Inflammatory macrophage treated with lipopolysaccharide for 1 hour (primary cell): ENCODE results near the gene HOXC5.
"Not testable (repeated sequence)": the region's sequence is repeated elsewhere in the genome, so short reads cannot be mapped to it uniquely, and the experiment has no call there.

Source experiments
- DNase-seq, 2 donors: peaks; one replicate each; pipeline ENCODE4 v3.0.0-alpha.2; 2020 to 2022

The HOXC5 gene

DNA sequence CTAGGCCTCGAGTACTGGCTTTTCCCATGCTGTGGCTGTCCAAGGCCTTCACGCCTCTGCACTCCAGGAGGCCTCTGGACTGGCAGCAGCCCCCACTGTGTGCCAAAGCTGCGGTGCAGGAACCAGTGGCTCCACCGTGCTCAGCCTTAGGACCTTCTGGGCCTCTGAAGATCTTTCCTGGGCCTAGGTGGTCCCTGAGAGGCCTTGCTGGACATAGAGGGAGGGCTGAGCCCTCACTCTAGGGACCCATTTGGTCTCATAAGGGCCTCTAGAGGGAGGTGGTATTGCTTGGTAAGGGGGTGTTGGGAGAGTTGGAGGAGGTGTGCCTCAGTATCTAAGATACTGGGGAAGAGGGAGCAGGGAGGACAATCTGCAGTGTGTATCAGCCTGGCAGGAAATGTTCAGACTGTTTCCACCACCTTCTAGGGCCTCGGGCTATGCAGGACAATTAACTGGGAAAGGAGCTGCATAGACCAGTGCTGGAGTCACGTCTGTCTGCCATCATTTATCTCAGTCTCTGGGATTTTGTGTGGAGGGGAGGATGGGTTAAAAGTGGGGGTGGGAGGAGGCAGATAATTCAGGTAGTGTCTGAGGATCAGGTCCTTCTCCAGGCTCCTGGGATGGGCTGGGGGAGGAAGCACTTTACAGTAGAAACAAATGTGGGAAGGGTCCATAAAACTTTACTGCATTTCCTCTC, 2.9 kb downstream of the HOXC5 start:
- no peak for DNase-seq

GRCh38 chr12:54036620-54037359, 3.9 kb downstream of the HOXC5 start:
- DNase-seq = no peak

DNA sequence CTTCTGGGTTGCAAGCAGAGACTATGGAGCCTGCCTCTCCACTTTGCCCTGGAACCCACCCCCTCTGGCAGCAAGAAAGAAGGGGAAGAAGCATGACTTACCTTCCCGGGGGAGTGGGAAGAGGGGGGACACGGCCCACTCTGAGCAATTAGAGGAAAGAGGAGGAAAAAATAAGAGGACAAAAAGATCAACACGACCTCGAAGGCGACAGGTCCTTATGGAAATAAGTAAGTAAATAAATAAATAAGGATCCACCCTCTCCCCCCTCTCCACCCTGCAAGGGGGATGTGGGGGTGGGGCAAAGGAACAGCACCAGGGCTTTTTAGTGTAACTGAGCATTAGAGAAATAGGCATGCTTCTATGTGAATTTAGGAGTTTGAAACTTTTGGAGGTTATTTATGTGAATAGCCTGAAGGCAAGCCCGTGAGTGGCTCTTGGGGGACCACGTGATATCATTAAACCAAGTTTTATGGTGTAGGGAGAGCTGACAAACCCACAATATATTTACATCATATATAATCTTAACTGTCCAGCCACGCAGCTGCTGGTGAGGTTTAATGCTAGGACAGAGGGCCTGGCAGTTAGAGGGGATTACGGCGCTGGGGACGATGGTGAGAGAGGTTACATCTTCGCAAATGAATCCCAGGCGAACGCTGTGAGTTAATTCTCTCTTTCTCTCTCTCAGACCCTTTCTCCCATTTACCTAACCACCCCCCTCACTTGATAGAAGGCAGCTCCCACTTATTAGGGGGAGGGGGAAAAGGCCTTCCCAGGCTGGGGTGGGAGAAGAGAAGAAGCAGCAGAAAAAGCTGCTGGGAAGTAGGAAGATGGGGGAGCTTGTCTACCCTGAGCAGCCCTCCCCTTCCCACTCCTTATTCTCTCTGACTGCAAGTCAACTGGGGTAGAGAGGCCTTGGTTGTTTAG, 4.8 kb downstream of the HOXC5 start:
- DNase-seq = no peak

DNA sequence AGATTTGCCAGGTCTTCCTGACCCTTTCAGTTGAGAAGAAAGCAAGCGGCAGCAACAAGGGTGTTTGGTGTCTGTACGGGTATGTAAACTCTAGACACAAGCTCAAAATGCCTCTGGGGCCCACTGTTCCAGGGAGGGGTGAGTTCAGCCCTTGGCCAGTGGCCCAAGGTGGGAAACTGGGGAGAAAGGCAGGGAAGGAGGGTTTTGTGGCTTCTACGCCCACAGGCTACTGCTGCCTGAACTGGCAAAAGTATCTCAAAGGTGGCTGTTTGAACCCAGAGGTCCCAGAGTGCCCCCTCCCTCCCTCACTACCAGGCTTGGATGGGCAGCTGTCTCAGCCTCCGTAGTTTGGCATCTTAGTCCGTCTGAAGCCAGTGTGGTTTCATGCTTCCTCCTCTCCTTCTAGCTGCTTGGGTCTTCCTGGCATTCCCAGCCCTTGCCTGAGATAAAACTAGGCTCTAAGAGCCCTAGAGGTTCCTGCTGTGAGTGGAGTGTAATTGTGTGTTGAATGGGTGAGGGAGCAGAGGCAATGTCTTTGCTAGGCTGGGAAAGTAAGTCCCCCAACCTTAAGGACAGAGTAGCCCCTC, 5.5 kb downstream of the HOXC5 start:
- no peak for DNase-seq

DNA sequence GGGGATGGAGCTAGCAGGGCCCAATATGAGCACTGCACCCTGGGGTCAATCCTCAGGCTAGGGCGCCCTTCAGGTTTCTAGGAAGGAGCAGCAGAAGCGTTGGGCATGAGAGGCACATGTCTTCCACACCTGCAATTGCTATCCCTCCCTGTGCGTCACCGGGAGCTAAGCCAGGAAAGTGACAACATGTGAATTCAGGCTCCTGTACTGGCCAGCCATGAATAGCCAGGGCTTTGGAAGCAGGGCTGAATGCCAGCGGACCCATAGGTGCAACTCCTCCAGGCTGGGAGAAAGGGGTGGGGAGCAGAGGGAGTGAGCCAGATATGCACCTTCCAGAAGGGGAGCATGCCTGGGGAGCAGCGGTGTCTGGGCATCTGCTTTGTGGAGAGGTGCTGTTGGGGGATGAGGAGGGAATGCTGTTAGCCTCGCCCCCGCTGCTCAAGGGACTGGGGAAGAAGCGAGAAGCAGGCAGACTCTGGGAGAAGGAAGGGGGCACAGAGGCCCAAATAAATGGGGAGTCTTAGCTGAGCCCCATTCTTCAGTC, 6.1 kb downstream of the HOXC5 start:
- DNase-seq = no peak

DNA sequence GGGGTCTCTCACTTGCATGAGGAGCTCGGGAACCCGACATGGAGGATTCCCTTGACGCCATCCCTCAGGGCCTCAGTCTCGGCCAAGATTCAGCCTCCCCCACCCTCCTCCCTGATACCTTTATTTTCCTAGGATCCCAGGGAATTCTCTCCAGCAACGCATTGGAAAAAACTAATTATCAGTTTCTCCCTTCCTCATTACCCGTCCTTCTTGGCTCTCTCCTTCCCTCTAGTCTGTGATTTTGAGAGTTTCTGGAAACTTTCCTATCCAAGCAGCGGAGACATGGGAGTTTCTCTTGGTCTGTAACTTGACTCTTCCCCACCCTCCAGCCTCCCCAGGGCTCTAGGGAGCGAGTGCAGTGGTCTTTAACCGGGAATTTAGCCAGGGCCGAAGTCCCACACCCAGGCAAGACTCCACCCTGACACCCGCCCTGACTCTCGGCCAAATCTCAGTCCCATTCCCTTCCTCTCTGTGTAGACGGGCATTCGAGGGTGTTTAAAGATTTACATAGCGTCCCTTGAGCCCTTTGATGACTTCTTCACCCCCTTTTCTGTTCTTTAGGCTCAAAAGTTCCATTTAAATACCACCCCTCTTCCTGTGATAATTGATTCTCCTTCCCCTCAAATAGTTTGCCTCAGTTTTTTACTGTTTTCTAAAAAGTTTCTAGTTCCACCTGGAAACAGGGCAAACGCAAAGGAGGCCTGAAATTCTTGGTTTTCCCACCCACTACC, 6.7 kb downstream of the HOXC5 start:
- no peak for DNase-seq

DNA sequence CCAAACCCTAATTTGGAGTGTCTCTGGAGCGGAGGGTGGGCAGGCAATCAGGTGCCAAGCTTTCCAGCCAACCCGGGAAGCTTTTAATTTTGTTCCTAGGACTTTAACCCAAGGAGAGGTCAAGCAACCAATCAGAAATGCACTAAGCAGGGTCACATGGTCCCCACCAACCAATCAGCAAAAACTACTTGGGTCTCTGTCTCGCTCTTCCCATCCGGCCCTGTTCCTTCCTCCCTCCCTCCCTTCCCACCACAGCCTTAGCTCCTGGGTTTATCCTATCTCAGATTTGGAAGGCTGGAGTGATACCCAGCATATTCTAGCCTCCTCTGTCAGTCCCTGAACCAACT, 7.3 kb downstream of the HOXC5 start:
- DNase-seq = no peak

DNA sequence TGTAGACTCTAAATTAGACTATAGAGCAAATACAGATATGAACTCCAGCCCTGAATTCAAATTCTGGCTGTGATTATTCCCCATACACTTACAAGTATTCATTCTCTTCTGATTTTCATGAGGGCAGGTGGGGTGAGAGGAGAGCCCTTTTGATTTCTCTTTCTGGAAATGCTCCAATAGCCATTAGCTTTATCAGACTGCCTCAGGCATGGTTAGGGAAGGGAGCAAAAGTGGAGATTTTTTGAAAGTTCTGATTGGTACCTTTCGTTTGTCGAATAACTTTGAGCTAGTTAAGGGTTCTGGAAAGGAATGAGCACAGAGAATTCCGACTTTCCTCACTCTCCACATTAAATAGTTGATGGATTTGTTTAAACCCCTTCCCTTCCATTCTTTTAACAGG, 7.8 kb downstream of the HOXC5 start:
- no peak for DNase-seq

DNA sequence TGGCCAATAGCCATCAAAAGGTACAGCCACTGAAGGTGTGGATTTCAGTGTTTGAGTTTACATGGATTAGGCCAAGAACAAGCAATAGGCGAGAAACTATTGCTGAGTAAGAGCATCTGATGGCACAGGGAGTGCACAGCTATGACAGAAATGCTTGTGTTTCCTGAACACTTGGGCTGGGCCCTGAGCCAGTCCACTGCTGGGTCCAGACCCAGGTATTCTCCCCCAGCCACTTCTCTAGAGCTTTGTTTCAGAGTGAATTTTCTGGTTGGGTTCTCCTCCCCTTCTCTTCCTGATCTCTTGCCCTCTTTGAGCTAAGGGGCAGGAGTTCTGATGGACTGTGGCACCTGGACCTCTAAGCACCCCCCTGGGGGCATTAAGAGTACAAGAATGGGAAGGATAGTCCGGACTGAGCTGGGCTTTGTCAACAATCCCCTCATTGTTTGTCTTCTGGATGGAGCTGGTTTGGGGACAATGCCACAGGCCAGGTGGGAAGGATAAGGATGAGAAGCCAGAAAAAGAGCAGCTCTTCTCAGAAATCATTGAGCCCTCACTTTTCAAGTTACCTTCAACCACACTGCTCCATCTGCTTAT, 8.3 kb downstream of the HOXC5 start:
- no peak for DNase-seq

- not testable (repeated sequence) for DNase-seq
Measured at GRCh38 chr12:54042033-54042432, 9.2 kb downstream of the HOXC5 start.

DNA sequence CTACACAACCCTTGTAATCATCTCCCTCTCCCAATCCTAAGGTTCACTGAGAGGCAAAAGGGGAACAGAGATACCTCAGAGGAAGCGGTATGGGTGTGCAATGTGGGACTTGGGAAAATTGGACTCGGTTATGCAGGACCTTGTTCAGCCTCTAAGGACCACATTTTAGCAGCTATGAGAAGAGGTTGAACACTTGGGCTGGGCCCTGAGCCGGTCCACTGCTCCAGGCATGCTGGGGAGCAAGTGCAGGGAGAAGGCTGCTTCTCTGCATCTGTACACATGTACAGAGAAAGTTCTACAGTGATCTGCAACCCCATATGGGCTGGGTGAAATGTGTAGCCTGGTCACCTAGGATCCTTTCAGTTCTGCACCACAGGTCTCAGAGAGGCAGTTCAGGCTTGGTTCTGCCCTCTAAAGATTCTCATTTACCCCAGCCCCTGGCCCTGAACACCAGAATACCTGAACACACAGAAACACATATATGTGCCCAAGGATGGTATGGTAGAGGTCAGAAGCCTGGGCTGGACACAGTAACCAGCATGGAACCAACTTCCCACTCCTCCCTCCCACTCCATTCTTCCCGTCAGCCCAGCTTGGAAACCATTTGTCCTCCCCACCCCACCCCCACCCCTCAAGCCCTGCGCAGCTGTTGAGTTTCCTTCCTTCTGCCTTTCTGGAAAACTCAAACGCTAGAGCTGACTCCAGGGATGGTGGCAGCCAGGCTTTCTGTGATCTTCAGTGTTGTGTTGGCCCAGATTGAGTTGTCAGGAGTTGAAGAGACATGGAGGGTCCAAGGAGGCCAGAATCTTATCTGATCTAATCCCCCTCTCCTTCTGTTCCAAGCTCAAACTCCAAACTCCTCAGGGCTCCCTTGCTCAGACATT, 10.4 kb downstream of the HOXC5 start:
- no peak for DNase-seq

DNA sequence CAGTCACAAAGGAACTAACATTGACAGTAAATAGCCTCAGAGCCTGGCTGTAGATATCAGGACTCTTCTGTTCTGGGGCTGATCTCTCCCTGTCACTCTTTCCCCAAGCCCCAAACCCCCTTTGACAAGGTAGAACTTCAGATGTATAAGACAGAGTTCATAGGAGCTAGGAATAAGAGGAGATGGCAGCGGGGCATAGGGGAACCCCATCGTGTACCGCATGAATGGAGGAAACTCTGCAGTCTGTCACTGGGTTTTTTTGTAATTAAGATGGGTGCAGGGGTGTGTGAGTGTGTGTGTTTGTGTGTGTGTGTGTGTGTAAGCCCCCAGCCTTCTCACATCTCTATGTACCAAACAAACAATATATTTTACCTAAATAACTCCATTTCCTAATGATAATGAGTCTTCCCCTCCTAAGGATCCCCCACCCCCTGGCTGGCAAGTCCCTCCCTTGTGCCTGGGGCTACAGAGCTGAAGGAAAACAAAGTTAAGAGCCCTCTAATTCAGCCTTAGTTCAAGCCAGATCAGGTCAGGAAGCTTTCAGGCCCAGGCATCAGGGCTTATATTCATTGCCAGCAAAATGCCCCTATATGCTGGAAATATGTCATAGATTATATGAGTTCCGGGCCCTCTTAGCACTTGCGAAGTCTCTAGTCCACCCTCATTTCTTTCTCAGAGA, 11.7 kb downstream of the HOXC5 start:
- no peak for DNase-seq

GRCh38 chr12:54045401-54045800, 12.6 kb downstream of the HOXC5 start:
- DNase-seq = no peak

GRCh38 chr12:54045868-54046521, 13.1 kb downstream of the HOXC5 start:
- DNase-seq = no peak

DNA sequence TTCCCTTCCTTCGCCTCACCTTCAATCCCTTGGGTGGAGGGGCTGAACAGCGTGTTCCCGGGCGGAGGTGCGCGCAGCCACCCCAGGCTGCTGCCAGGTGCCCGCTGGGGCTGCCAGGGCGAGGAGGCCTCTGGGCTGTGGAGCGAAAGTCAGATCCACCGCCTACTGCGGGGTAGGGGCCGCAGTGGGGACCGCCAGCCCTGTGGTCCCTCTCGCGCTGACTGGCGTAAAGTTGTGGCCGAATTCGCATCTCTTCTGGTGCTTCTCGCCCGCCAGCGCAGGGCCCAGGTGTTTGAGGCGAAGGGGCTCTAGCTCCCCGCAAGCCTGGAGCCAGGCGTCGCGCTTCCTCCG, 13.9 kb downstream of the HOXC5 start:
- DNase-seq = no peak

DNA sequence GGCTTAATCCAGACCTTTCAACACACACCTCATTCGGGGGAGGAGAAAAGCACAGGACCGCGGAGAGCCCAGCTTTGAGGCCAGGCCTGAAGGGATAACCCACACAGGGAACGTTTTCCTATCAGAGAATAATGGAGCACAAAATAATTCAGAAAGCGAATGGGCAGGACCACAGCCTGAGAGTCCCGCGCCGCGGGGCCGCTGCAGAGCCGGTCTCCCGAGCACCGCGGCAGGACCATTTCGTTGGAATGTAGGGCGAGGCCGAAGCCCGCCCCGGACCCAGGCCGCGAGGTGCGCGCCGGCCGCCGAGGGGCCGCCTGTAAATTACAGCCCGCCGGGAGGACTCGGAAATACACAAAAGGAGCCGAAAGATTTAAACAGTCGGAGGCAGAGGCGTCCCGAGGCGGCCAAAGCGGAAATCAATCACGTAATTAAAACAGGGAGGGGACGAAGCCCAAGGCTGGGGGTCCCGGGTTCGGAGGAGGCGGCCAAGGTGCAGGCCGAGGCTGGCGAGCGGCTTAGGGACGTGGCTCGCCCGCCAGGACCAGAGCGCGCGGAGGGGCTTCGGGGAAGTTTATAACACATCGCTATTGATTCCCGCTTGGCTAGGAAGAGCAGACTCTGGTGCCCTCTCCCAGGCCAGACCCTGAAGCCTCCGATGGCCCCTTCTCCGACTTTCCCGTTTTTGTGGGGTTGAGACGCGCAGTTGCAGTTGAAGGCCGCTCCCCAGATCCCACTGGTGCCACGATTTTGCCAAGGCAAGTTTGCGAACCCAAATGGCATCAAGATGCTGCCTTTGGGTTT, 14.5 kb downstream of the HOXC5 start:
- DNase-seq = no peak

DNA sequence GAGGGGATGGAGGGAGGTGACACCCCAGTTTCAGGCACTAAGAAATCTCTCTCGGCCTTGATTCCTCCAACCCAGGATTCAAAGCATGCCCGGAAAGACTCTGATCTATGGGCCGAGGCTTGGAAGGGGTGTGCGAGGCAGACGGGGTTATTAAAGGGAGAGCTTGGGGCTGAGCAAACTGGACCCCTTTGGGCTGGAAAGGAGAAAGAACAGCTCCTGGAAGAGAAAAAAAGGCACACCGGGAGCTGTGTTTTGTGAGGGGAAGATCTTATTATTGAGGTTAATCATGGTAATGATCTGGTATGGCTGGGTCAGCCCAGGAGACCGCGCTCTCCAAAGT, 15.1 kb downstream of the HOXC5 start:
- no peak for DNase-seq

DNA sequence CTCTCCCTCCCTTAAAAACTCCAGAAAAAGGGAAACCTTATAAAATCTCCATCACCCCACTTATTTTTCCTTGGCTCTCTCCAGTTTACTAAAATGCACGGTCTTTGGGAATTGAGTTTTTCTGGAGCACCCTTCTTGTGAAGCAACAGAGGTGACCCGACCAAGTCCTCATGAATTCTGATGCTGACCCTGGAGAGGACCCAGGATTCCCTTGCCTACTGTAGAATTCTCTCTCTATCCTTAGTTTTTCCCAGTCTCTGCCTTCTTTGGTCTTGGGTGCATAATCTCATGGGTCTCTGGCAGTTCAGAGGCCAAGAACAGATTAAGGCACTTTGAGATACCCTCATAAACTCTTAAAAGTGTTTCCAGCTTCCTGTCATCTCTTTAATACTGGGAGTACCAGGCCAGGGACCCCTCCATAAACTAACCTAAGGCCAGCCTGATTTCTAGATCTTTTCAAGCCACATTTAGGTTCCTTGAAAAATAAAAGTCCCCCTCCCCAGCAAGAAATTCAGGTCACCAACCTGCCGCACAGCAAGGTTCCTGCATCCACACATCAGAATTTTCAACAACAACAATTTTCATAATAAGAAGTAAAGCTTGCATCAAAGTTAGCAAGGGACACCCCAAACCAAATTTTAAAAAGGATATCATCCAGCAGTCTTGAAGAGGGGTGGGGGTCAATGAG, 15.7 kb downstream of the HOXC5 start:
- no peak for DNase-seq
